ENCODE results near the gene PACSIN2.
A peak's percentile ranks its signal among the peaks of the same experiment; 100 is the strongest.
"Not testable (repeated sequence)": the region's sequence is repeated elsewhere in the genome, so short reads cannot be mapped to it uniquely, and the experiment has no call there.

PACSIN2 gene

DNA sequence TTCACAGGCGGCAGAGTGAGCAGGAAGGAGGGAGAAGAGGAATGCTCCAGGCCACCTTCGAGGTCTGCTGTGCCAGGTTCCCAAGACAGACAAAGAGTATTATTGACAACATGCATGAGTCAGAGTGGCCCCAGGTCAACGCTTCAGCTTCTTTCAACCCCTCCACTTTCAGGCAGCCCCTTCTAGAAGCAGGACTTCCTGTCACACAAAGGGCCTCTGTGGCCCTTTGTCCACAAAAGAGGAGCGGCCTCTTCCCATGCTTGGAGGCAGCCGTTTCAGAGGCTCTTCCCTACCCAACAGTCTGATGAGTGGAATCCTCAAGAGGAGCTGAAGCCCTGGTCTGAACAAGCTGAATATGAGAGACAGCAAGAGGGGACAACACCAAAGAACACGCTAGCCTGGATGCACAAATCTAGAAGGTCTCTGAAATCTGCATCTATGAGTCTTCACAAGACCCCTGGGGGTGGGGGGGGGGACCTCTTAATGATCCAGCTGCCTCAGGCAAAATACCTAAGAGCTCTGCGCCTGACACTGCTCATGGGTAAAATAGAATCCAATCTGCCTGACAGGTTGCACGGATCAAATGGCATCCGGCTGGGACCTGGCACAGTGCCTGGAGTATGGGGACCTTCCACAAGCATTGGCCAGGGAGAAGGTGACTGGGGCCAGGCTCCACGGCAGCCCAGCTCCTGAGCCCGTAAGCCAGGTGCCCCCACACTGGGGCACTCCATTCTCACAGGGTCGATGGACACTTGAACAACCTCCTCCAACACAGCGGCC is 67.5 kb downstream of the PACSIN2 start:
- DNase-seq (ENCODE audit: low read depth in 2 of 2): no peak

GRCh38 chr22:42946546-42947198 is 68.3 kb downstream of the PACSIN2 start:
- DNase-seq (ENCODE audit: low read depth in 2 of 2): no peak

GRCh38 chr22:42945736-42946135 is 69.2 kb downstream of the PACSIN2 start:
- no peak for DNase-seq (ENCODE audit: low read depth in 2 of 2)

- DNase-seq (ENCODE audit: low read depth in 2 of 2): no peak
These were observed 69.9 kb downstream of the PACSIN2 start for GRCh38 chr22:42945027-42945426.

- DNase-seq (ENCODE audit: low read depth in 2 of 2): no peak
These were observed 70.5 kb downstream of the PACSIN2 start for GRCh38 chr22:42944409-42944808.

DNA sequence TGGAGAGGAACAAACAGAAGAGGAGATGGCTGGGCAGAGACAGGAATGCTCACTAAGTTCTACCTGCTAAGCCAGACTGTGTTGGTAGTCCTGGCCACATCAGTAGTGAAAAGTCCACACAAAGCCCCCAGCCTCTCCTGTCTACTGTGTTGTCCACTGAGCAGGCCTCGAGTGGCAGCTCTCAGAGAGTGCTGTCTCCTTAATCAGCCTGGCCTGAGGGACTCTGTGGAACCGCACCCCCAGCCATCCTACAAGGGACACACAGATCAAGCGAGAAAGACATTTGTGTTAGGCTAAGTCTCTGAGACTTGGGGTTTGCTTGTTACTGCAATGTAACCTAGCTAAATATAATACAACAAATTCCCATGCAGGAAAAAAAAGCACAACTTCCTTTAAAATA is 71.0 kb downstream of the PACSIN2 start:
- DNase-seq (ENCODE audit: low read depth in 2 of 2): no peak

DNA sequence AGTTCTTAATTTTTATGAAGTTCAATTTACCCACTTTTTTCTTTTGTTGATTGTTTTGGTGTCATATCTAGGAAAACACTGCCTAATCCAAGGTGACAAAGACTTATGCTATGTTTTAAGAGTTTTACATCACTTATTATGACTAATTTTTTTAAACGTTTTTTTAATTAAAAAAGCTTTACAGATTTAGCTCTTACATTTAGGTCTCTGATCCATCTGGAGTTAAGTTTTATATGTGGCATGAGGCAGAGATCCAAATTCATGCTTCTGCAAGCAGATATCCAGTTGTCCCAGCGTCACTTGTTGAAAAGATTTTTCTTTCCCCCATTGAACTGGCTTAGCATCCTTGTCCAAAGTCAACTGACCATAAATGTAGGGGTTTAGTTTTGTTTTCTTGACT is 72.6 kb downstream of the PACSIN2 start:
- no peak for DNase-seq (ENCODE audit: low read depth in 2 of 2)

DNA sequence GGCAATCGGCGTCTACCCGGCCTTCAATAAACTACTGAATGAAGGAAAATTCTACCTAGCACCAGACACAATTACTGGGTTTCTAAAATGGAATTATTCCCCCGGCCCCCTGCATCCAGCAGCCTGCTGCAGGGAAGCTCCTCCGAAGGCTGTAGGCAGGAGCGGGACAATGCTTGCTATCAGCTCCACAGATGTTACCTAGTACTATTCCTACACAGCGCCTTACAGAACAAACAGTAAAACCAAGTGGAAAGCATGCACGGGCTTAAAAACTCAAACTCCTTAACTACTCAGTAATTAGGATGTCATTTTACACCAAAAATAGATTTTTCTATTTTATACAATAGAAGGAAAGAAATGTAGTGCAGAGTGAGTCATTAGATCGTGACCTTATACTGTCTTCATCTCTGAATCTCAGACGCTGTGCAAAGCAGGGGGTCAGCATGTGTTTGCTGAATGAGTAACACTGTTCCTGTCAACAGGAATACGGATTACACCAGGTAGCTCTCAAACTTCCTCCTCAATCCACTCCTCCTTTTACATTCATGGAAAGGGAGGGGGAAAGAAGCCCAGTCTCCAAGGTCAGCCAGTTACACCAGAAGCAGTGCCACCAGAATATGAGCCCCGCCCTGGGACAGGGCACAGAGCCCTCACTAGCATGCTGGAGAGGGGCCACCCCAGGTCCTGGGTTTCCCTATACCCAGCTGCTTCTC is 74.9 kb downstream of the PACSIN2 start:
- DNase-seq (ENCODE audit: low read depth in 2 of 2): no peak

DNA sequence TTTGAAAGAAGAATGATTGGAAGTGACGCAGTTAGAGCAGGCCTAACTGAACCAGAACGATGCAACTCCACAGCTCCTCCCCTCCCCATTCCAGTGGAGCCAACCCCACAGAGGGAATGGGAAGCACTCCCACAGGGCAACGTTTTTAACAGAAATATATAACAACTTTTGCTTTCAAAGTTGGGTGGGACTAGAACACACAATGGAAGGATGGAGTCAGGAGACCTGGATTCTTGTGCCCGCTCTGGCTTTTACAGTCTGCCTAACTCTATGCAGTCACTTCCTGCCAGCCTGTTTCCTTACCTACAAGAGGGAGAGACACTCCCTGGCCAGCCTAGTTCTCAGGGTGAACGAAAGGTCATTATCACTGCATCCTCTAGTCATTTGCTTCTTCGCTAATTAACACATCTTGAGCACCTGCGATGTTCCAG is 75.5 kb downstream of the PACSIN2 start:
- DNase-seq (ENCODE audit: low read depth in 2 of 2): no peak

DNA sequence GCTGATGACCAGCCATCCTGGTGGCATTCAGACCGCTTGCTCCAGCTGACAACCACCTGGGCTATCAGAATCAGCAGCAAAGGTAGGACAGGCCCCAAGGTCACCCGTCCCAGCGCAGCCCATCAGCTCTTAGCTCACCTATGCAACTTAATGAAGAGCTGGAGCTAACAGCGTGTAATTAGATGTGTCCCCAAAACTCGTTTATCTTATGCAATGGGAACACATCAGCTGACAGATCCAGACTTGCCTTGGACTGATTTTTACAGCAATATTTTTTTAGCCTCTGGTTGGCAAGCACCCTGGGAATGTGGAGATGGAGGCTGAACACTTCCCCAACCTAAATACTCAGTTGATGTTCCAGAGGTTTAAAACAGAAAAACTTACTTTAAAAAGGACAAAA is 76.0 kb downstream of the PACSIN2 start:
- no peak for DNase-seq (ENCODE audit: low read depth in 2 of 2)

DNA sequence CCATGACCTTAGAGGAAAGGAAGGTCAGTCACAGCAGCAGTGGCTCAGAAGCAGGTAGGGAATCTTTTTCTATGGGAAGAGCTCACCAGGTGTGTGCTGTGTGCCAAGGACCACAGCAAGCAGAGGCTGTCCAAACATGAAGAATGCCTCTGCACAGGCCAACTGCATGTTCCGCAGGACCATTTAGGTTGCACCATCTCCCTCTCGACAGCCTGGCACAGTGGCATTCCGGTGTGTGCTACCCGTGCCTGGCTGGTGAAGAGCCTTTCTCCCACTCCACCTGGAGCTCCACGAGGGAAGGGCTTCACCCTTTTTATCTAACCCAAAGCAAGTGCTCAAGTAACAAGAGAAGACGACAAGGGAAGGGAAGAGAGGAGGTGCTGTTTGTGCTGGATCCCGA is 76.5 kb downstream of the PACSIN2 start:
- no peak for DNase-seq (ENCODE audit: low read depth in 2 of 2)

- DNase-seq (ENCODE audit: low read depth in 2 of 2): peak; percentile 19 to 30
These were observed 77.6 kb downstream of the PACSIN2 start for GRCh38 chr22:42937164-42937843.

GRCh38 chr22:42936680-42937079 is 78.3 kb downstream of the PACSIN2 start:
- not testable (repeated sequence) for DNase-seq (ENCODE audit: low read depth in 2 of 2)

DNA sequence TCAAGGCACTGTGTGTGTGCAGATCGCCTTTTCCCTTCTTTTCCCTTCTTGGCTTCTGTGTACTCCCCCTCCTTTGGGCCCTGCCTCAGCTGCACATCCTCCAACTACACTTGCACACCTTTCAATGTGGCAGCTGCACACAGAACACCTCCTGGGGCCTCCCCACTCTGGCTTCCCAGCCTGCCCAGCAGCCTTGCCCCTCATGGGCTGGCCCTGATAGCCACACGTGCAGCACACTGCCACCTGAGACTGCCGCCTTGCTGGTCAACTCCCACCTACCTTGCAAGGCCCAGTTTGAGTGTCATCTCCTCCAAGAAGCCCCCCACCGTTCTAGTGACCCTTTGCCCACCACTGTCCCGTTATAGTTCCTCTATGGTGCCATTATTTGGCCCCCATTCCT is 80.6 kb downstream of the PACSIN2 start:
- no peak for DNase-seq (ENCODE audit: low read depth in 2 of 2)

- DNase-seq (ENCODE audit: low read depth in 2 of 2): peak in 1 of 2 donors; percentile 17
These were observed 81.4 kb downstream of the PACSIN2 start for GRCh38 chr22:42933485-42934091.

DNA sequence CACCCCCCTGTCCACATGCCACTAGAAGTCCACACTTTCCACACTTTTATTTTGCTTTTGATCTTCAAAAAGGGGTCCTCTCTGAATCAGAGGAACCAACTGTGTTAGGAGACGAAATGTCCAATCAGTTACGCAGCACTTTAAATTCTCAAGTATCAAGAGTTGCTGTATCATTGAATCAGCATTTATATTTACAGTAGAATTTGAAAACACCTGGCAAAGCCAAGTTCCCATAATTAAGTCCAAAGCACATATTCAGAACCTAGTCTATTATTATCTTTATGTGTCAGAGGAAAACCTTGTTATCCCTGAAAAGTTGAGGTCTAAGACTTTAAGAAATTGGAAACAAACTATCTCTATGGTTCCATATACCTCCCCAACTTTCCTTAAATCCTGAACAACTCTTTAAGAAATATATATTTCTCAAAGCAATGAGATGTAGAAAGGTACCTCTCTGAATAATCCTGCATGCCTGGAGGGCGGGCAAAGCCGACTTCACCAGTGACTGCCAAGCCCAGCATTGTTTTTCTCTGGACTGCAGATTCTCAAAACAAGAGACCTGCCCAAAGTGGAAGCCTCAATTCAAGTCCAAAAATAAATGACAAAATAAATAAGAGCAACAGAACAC is 82.0 kb downstream of the PACSIN2 start:
- no peak for DNase-seq (ENCODE audit: low read depth in 2 of 2)

DNA sequence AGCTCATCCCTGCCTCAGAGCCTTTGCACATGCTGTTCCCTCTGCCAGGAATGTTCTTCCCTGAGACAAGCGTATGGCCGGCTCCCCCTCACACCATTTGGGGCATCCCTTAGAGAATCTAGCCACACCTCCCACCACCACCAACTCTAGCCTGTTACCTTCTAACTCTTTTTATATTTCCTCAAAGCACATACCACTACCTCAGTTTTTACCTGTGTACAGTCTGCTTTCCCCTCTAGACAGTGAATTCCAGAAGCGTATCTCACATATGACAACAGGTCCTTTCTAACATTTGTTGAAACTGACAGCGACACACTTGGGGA is 82.8 kb downstream of the PACSIN2 start:
- no peak for DNase-seq (ENCODE audit: low read depth in 2 of 2)

DNA sequence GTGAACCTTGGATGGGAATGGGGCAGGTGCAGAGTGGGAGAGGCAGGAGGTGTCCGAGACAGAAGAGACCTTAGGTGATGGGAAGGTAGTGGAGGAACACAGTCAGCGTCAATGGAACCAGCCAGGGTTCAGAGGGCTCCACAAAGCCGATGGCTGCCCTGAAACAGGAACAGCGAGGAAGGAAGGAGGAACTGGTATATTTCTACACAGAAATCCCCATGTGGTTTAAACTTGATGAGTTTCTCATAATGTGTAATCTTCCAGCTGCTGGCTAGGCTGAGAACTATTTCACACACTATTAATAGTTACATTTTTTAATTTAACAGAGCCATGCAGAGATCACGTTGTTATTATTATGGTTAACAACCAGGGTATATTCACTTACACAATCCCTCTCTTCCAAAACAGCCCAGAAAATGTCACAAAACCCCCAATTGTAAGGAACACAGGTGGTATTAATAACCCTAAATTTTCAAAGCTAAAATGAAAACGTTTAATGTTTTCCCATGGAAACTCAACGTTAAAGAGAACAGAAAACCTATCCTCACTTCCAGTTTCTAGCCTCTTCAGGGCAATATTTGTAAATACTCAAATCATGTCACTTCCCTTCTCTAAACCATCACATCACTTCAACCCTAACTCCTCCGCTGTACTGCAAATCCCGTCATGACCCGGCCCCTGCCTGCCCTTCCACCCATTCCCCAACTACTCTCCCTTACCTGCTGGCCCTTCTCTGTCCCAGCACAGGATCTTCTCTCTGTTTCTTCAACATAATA is 83.3 kb downstream of the PACSIN2 start:
- no peak for DNase-seq (ENCODE audit: low read depth in 2 of 2)

DNA sequence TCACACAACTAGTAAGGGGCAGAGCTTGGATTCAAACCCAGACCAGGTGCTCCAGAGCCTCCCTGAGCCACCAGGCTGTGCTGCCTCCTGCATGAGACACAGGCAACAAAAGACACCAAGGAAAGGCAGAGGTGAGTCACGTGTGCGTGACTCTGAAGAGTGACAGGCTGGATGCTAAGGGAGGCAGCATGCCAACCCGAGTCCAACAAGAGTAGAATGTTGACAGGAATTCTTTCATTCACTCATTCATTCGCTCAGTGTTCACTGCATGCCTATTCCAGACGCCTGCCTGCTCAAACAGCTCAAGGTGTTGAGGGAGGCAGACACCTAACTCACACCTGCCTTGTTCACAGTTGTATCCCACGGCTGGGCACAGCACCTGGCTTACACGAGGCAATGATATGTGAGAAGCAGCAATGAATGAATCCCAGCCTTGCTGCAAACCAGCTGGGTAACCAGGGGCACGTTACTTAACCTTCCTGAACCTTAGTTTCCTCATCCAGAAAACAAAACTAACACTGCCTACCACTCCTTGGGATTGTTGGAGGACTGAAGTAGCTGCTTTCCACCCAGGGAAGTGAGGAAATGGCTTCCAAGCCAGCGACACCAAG is 84.0 kb downstream of the PACSIN2 start:
- peak in 1 of 2 donors; percentile 9 for DNase-seq (ENCODE audit: low read depth in 2 of 2)

DNA sequence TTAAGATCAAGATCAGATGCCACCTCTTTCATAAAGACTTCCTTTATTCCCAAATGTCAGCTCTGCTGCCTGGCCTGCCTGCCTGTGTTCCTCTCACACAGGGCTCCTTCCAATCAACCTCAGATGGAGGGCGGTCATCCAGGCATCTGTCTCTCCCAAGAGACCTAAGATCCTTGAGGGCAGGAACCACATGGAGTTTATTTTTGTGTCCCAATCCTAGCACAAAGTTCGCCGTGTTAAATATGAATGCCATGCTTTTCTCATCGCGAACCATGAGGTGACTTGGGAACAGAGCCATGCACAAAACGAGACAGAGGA is 85.2 kb downstream of the PACSIN2 start:
- DNase-seq (ENCODE audit: low read depth in 2 of 2): no peak
